Endometrial microvascular endothelial cells (primary cell): ENCODE measurements around the gene LUZP4. TPM values are rescaled to one million over a fixed set of nuclear protein-coding genes. Genes with fewer than 3 reads are reported as not detected.
"Not testable (repeated sequence)": the region's sequence is repeated elsewhere in the genome, so short reads cannot be mapped to it uniquely, and the experiment has no call there.

Experiments
- in situ Hi-C: cut with HindIII; loops from 2 replicates; pipeline ENCODE4 v1.10.0; 2017; ENCODE audit warnings: low sequenced_read_pairs, low pct_unique_long_range_greater_than_20kb; ENCODE audit errors: inconsistent ontology term
- total RNA-seq: library from RNA; depleted of rRNA; stranded (reverse); fragments of >200 nt; gene quantifications from one replicate; pipeline ENCODE4 v1.2.3, GENCODE V29; 2015; ENCODE audit errors: inconsistent ontology term

LUZP4 gene
- total RNA-seq, 1 donor from 2014 or later, result not detected

DNA sequence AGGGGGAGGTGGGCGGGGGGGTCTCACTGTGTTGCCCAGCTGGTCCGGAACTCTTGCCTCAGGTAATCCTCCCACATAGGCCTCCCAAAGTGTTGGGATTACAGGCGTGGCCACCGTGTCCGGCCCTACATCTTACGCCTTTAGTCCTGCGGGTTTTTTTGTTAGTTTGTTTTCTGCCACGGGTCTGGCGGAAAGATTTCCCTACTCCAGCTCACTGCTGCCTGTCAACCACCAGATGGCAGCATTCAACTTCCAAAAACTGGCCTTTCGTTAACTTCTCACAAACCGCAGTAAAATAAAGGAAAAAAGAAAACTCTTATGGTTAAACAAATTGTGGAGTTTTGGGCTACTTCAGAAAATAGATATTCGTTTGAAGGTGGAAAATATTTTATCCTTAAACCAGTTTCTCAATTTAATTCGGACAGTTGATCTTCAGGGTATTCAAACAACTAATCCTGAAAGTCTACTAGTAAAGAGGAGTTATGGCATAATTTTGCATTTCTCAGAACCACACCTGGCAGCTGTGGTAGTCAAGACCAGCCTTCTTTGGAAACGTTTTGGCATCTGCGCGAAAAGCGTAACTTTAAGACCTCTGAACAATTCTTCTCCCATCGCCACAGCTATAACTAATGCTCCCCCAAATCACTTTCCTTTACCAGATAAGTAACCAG is 41.1 kb downstream of the LUZP4 start:
- in situ Hi-C loops, result loop anchor here (10.0 kb wide), 1 partner anchor 234 kb away; the partner anchor contains the start of gene PLS3

DNA sequence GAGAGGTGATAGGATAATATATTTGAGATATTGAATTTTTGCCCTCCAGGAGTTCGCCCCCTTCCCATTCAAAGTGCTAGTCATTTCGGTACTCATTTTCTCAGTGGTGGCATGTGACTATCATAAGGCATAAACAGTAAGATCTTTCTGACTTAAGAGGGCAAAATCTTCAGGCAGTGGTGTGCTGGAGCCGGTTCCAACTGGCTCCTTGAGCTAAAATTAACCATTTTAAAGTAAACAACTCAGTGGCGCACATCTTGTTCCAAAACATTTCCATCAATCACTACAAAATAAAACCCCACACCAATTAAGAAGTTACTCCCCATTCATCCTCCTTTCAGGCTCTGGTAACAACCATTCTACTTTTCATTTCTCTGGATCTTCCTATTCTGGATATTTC is 43.3 kb downstream of the LUZP4 start:
- in situ Hi-C loops, result loop anchor here (10.0 kb wide), 1 partner anchor 232 kb away; the partner anchor contains the start of gene PLS3

DNA sequence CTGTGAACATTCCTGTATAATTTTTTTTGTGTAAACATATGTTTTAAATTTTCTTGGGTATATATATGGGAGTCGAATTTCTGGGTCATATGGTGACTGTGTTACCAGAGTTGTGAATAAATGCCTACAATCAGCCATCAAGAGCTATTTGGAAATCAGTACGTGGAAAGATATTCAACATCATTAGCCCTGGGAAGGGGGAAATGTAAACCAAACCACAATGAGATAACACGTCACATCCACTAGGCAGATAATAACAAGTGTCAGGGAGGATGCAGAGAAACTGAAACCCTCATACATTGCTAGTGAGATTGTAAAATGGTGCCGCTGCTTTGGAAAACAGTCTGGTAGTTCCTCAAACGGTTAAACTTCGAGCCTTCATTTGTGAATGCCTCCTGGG is 43.9 kb downstream of the LUZP4 start:
- in situ Hi-C loops, result loop anchor here (10.0 kb wide), 1 partner anchor 231 kb away; the partner anchor contains the start of gene PLS3

DNA sequence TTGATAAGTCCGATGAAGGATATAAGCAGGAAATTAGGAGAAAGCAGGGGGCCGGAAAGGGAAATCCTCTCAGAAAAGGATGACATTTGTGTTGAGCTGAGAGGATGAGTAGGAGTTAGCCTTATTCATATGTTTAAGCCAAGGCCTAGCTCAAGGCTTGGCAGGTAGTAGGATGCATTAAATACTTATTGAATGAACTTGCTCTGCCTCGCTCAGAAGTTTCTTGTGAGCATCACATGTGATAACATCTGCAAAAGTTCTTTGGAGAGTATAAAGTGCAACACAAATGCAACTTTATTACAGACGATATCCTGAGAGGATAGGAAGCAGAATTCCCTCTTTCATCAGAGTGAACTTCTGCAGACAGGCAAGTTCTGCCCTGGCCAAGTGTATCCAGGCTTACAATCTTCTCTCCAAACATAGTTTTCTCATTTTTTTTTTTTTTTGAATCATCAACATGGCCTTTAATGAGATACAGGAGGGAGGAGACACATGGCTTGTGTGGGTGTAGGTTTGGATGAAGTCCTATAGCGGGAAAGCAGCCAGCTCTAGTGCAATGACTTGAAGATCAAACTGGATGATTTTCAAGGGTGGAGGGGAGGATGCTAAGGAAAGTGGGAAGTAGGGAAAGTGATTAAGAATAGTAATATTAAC is 48.1 kb downstream of the LUZP4 start:
- in situ Hi-C loops, result loop anchor here (10.0 kb wide), 1 partner anchor 227 kb away; the partner anchor contains the start of gene PLS3

- in situ Hi-C loops, result loop anchor here (10.0 kb wide), 1 partner anchor 225 kb away; the partner anchor contains the start of gene PLS3
Measured at GRCh38 chrX:115339441-115340025, 50.0 kb downstream of the LUZP4 start.

- in situ Hi-C loops, result no loop called here
Measured at GRCh38 chrX:115341421-115341820, 51.9 kb downstream of the LUZP4 start.

- in situ Hi-C loops, result no loop called here
Measured at GRCh38 chrX:115344885-115345614, 55.5 kb downstream of the LUZP4 start.

DNA sequence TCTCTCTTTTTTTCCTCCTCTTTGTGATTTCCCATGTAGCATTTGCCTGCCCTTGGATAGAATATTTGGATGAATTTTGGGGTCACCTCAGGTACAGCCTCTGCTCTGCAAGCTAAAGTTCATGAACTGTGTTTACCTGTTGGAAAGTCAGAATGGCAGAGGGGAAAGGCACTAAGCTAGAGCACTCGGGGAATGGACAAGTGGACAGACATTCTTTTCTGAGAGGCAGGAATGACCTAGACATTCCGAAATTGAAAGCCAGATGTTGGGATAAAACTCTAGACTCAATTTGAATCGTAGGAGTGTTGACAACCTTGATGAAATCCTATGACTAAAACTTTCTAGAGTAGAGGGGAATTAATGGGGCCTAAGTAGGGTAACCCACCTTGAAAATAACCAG is 56.1 kb downstream of the LUZP4 start:
- in situ Hi-C loops, result no loop called here

- in situ Hi-C loops, result not testable (repeated sequence)
Measured at GRCh38 chrX:115346738-115347137, 57.2 kb downstream of the LUZP4 start.

DNA sequence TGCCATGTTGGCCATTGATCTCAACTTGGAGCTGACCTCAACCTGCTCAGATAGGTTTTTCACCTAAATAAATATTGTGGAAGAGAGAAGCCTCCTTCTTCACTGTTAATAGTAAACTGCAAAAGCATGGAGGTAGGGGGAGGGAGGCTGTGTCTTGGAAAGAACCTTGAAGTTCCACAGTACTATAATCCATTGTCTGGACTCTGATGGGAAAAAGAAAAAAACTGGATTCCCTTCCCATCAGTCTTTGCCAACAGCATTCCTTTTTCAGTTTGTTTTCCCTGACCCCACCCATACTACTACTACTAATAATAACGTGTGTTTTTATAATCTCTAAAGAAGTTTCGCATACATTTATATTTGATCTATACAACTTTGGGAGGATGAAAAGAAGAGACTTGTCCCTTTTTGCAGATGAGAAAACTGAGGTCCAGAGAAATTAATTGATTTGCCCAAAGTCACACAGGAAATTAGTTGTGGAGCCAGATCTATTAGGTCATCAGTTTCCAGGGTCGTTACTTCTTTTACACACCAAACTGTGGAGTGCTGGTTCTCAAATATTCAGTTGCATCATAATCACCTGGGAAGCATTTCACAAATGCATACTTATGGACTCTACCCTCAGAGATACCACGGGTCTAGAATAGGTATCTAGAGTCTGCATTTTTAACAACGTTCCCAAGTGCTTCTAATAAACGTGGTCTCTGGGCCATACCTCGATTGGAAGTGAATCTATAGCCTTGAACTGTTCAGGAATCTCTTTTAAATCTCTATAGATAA is 59.1 kb downstream of the LUZP4 start:
- in situ Hi-C loops, result no loop called here

DNA sequence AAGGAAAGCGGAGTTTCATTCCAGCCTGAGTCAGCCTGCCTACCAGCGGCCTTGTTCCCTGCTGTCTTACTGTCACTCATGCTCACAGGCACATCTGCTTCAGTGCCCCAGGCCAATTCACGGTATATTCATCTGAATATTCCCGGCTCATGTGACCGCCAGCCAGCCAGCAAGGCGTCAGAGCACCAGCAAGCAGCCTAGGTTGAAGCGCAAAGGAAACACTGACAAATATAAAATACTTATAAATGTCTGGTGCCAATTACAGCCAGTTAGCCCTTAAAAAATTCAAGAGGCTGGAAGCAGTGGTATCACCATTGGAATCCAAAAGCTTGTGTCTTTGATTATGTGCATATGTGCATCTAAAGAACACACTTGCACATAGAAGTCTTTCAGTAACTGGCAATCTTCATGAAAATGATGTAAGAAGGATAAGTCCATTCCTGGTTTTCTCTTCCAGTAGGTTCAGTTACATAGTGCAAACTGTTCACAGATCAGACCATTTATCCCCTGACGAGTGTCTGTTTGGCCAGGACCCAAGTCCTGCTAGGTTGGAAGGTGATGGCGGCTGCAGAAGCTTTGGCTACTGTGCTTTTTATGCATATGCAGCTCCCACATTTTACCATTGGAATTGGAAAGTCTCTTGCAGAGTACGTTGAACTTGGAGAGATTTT is 61.3 kb downstream of the LUZP4 start:
- in situ Hi-C loops, result no loop called here

DNA sequence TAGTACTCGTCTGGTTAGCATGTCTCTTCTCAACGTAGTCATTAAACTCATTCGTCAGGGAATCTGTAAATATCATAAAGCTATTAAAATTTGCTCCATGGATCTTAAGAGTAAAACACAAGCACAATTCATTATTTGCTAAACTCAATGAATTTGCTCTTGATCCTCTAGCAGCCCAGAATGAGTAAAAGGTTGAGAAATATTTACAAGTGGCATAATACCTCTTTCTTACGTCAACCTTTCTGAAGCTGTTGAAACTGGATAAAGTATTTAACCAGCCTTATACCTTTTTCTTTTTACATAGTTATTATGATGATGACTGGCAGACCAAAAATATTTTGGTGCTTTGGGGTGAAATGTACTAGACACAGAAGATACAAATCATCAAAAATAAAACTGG is 66.9 kb downstream of the LUZP4 start:
- in situ Hi-C loops, result no loop called here

Other genes starting within 250 kb of the LUZP4 start
- not detected for gene RBMXL3, start 100.3 kb upstream of the LUZP4 start, total RNA-seq
- gene LRCH2, start 55.6 kb upstream of the LUZP4 start, total RNA-seq, result 4.4 TPM